HL-60 (cell line): ENCODE results near the gene SRSF2.

Experiments
- GABPA ChIP-seq: IDR thresholded peaks from 2 replicates; pipeline ENCODE4 v1.6.1; 2012; ENCODE audit warnings: low read depth
- POLR2AphosphoS5 ChIP-seq: IDR thresholded peaks from 2 replicates; pipeline ENCODE4 v1.6.1; 2012; ENCODE audit warnings: low read depth
- REST ChIP-seq: IDR thresholded peaks from 2 replicates; pipeline ENCODE4 v1.6.1; 2012; ENCODE audit warnings: low read depth; ENCODE audit not compliant: insufficient replicate concordance
- TF ChIP-seq, protein P1 (sequence below): IDR thresholded peaks from one replicate; pipeline ENCODE4 v1.5.1; 2011; ENCODE audit warnings: low read length, control low read depth, inconsistent platforms; ENCODE audit not compliant: insufficient read depth

GRCh38 chr17:76736349-76737081, 616 bp downstream of the SRSF2 start:
- TF ChIP-seq, protein P1, sequence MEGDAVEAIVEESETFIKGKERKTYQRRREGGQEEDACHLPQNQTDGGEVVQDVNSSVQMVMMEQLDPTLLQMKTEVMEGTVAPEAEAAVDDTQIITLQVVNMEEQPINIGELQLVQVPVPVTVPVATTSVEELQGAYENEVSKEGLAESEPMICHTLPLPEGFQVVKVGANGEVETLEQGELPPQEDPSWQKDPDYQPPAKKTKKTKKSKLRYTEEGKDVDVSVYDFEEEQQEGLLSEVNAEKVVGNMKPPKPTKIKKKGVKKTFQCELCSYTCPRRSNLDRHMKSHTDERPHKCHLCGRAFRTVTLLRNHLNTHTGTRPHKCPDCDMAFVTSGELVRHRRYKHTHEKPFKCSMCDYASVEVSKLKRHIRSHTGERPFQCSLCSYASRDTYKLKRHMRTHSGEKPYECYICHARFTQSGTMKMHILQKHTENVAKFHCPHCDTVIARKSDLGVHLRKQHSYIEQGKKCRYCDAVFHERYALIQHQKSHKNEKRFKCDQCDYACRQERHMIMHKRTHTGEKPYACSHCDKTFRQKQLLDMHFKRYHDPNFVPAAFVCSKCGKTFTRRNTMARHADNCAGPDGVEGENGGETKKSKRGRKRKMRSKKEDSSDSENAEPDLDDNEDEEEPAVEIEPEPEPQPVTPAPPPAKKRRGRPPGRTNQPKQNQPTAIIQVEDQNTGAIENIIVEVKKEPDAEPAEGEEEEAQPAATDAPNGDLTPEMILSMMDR: no peak
- no peak; the same call in 1 of the 2 replicates for TF ChIP-seq POLR2AphosphoS5
- TF ChIP-seq GABPA: no peak
- no peak for TF ChIP-seq REST
